ENCODE data around the gene PRR33.

The PRR33 gene

DNA sequence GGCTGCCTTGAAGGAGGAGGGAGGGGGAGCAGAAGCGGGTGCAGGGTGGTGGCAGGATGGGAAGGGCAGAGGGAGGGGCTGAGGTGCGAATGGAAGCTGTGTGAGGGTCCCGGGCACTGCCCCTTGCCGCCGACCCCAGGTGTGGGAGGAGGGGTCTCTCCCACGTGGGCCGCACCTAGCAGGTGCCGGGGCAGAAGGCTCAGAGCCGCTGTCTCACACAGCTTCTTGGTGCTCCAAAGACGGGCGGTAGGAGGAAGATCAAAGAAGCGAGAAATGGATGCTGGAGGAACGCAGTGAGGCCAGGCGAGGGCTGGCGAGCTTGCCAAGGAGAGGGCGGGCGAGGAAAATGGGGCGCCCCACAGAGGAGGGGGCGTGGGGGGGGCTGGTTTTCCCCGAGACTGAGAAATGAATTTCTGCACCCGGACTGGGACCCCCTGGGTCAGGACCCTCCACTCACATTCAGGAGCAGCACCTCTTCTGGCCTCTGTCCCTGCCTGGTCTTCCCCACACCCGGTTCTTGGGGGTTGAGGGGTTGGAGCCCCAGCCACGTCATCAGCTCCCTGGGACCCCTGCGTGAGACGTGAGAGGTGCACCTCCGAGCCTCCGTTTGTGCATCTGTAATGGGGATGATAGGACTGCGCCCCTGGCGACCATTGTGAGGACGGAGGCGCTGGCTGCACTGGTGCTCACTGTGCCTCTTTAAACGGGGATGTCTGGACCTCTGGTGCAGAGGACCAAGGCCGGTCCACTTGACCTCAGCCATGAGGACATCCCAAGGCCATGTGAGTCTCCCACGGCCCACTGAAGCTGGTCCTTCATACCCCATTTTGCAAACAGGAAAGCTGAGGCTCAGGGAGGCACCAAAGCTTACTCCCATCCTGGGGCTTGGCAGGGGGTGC is 22.0 kb downstream of the PRR33 start:
- Mint-ChIP-seq H3K27ac (peak overlapping the region; percentile 60), H3K36me3 (no peaks in the 10 kb centered on the region), H3K4me1 (peaks cover 67% of the 10 kb centered on the region), H3K9me3 (no peaks in the 10 kb centered on the region), H3K4me3 (peak overlapping the region; percentile 55), H3K27me3 (no peaks in the 10 kb centered on the region)

DNA sequence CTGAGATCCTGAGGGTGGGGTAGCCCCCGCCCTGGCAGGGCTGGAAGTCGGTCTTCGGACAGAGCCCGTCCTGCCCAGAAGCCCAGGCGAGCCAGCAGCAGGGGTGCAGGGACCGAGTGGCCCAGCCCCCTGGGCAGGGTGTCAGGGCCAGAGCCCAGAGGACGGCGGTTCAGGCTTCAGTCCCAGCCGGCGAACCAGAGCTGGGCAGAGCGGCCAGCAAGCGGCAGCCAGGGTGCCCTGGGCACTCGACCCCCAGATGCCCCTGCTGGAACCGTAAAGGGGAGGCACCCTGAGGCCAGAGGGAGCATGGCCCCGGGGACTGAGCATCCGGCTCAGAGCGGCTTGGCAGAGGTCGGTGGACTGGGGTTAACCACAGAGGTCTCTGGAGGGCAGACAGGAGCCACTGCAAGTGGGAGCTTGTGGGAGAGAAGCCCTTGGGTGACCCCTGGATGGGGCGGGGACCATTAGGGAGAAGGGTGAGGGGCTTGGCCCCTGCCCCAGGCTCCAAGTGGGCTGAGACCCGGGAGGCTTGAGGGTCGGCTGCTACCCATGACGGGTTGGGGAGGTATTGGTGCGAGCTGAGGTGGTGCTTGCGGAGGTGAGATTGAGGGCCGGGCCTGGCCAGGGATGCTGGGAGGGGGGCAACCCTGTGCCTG is 22.9 kb downstream of the PRR33 start:
- Mint-ChIP-seq H3K4me1 (peaks cover 67% of the 10 kb centered on the region), H3K27me3 (no peaks in the 10 kb centered on the region), H3K27ac (peak overlapping the region; percentile 60), H3K9me3 (no peaks in the 10 kb centered on the region), H3K4me3 (no peak overlapping the region), H3K36me3 (no peaks in the 10 kb centered on the region)

DNA sequence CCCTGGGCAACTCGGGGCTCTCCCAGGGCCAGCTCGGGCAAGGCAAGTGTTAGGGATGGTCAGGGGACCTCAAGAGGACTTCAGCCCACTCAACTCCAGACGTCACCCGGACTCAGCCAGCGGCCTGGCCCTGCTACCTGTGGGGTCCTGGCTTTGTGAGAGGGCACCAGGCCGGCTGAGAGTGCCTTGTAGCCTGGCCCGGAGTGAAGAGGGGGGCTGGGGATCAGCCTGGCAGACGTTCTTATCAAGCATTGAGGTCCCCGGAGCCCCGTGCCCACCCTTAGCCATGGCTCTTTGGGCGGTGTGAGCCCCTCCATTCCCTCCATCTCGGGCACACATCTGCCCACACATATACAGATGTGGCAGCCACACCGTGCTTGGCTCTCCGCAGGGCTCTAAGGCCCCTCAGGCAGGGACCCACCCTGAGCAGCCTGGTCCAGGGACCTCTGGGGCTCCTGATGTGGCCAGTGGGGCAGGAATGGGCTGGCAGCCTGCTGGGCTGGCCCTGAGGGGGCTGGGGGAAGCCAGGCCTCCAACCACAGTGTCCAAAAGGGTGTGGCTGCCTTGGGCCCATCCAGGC is 23.5 kb downstream of the PRR33 start:
- H3K9me3 Mint-ChIP-seq = no peaks in the 10 kb centered on the region
- no peak overlapping the region for H3K27ac Mint-ChIP-seq
- no peaks in the 10 kb centered on the region for H3K36me3 Mint-ChIP-seq
- H3K27me3 Mint-ChIP-seq = no peaks in the 10 kb centered on the region
- H3K4me3 Mint-ChIP-seq = no peak overlapping the region
- peaks cover 62% of the 10 kb centered on the region for H3K4me1 Mint-ChIP-seq

DNA sequence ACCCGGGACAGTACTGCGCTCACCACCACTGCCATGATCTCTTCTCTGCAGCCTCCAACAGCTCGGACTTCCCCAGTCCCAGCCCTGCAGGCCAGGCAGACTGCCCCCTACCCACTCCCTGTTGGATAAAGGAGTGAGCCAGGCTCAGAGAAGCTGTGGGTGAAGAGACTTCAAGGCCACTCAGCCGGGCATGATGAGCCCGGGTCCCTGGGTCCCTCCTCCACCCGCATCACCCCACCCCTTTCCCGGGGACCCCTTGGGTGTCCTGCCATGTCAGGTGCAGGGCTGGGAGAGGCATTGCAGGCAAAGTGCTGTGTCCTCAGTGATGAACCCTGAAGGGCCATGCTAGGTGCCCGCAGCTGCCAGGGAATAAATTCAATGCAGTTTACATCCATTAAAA is 24.3 kb downstream of the PRR33 start:
- H3K27ac Mint-ChIP-seq = no peak overlapping the region
- H3K36me3 Mint-ChIP-seq = no peaks in the 10 kb centered on the region
- no peaks in the 10 kb centered on the region for H3K9me3 Mint-ChIP-seq
- no peak overlapping the region for H3K4me3 Mint-ChIP-seq
- H3K27me3 Mint-ChIP-seq = no peaks in the 10 kb centered on the region
- peaks cover 54% of the 10 kb centered on the region for H3K4me1 Mint-ChIP-seq

DNA sequence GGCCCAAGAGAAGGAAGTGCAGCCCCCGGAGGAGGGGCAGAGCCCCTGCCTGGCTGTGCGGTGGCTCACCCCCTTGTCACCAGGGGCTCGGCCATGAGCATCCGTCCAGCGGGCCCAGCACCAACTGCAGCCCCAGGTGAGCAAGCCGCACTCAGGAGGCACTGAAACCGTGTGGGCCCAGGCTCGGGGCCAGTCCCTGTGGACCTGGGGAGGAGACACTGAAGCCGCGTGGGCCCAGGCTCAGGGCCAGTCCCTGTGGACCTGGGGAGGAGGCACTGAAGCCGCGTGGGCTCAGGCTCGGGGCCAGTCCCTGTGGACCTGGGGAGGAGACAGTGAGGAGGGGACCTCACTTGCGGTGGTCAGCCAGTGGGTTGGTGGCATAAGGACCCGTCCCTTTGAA is 24.9 kb downstream of the PRR33 start:
- Mint-ChIP-seq H3K36me3 (no peaks in the 10 kb centered on the region), H3K27ac (no peak overlapping the region), H3K4me3 (no peak overlapping the region), H3K4me1 (peaks cover 50% of the 10 kb centered on the region), H3K9me3 (no peaks in the 10 kb centered on the region), H3K27me3 (no peaks in the 10 kb centered on the region)

GRCh38 chr11:1866226-1866625 is 25.5 kb downstream of the PRR33 start:
- H3K4me3 Mint-ChIP-seq = no peak overlapping the region
- H3K4me1 Mint-ChIP-seq = peaks cover 47% of the 10 kb centered on the region
- H3K36me3 Mint-ChIP-seq = no peaks in the 10 kb centered on the region
- no peaks in the 10 kb centered on the region for H3K9me3 Mint-ChIP-seq
- H3K27me3 Mint-ChIP-seq = no peaks in the 10 kb centered on the region
- no peak overlapping the region for H3K27ac Mint-ChIP-seq

GRCh38 chr11:1864831-1865665 is 26.6 kb downstream of the PRR33 start:
- no peaks in the 10 kb centered on the region for H3K9me3 Mint-ChIP-seq
- no peak overlapping the region for H3K27ac Mint-ChIP-seq
- H3K27me3 Mint-ChIP-seq = no peaks in the 10 kb centered on the region
- H3K4me3 Mint-ChIP-seq = no peak overlapping the region
- no peaks in the 10 kb centered on the region for H3K36me3 Mint-ChIP-seq
- H3K4me1 Mint-ChIP-seq = peaks cover 35% of the 10 kb centered on the region

- Mint-ChIP-seq H3K27me3 (no peaks in the 10 kb centered on the region), H3K4me1 (peaks cover 30% of the 10 kb centered on the region), H3K36me3 (no peaks in the 10 kb centered on the region)
These were observed 27.5 kb downstream of the PRR33 start for GRCh38 chr11:1864231-1864630.

GRCh38 chr11:1863352-1864216 is 28.1 kb downstream of the PRR33 start:
- Mint-ChIP-seq H3K9me3 (no peaks in the 10 kb centered on the region), H3K27ac (no peak overlapping the region), H3K36me3 (no peaks in the 10 kb centered on the region), H3K4me3 (no peak overlapping the region), H3K27me3 (no peaks in the 10 kb centered on the region), H3K4me1 (peaks cover 28% of the 10 kb centered on the region)

More at GRCh38 chr11:1864231-1864630, 27.5 kb downstream of the PRR33 start:
- no peak overlapping the region for H3K27ac Mint-ChIP-seq
- H3K4me3 Mint-ChIP-seq = no peak overlapping the region
- no peaks in the 10 kb centered on the region for H3K9me3 Mint-ChIP-seq

GRCh38 chr11:1862588-1863351 is 28.9 kb downstream of the PRR33 start:
- Mint-ChIP-seq H3K9me3 (no peaks in the 10 kb centered on the region), H3K27ac (no peak overlapping the region), H3K4me1 (peaks cover 26% of the 10 kb centered on the region), H3K27me3 (no peaks in the 10 kb centered on the region), H3K36me3 (no peaks in the 10 kb centered on the region), H3K4me3 (no peak overlapping the region)

GRCh38 chr11:1861435-1862411 is 30.0 kb downstream of the PRR33 start:
- Mint-ChIP-seq H3K9me3 (no peaks in the 10 kb centered on the region), H3K4me1 (peaks cover 23% of the 10 kb centered on the region), H3K36me3 (no peaks in the 10 kb centered on the region), H3K4me3 (no peak overlapping the region), H3K27me3 (no peaks in the 10 kb centered on the region), H3K27ac (no peak overlapping the region)

- Mint-ChIP-seq H3K36me3 (no peaks in the 10 kb centered on the region), H3K27ac (no peak overlapping the region), H3K9me3 (no peaks in the 10 kb centered on the region), H3K4me3 (no peak overlapping the region), H3K27me3 (no peaks in the 10 kb centered on the region), H3K4me1 (peaks cover 18% of the 10 kb centered on the region)
These were observed 31.6 kb downstream of the PRR33 start for GRCh38 chr11:1860108-1860507.

DNA sequence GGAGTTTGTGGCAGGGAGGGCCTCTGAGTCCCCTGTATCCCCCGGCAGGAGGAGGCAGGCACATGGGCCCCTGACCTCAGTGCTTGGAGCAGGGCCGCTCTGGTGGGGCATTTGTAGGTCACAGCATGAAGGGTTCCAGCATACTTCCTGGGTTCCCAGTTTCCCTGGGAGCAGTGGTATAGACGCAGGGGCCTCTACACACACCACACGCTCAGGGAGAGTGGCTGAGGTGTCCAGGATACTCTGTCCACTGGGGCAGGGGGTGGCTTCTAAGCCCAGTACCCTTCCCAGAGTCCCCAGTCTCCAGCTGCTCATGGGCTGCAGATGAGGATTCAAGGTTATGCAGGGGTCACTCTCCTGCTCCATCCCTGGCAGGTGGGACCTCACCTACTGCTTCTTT is 32.7 kb downstream of the PRR33 start:
- Mint-ChIP-seq H3K36me3 (no peaks in the 10 kb centered on the region), H3K27me3 (no peaks in the 10 kb centered on the region), H3K9me3 (no peaks in the 10 kb centered on the region), H3K4me1 (peaks cover 21% of the 10 kb centered on the region), H3K27ac (no peak overlapping the region), H3K4me3 (no peak overlapping the region)
